ENCODE measurements around the gene FUT8.
"Not testable (repeated sequence)": the region's sequence is repeated elsewhere in the genome, so short reads cannot be mapped to it uniquely, and the experiment has no call there.

FUT8 gene

GRCh38 chr14:65419593-65420252 is 7.2 kb downstream of the FUT8 start:
- DNase-seq = no peak

- peak; percentile 88 for DNase-seq
Measured at GRCh38 chr14:65421201-65421981, 8.9 kb downstream of the FUT8 start.

- no peak for DNase-seq
Measured at GRCh38 chr14:65422088-65422834, 9.7 kb downstream of the FUT8 start.

- no peak for DNase-seq
Measured at GRCh38 chr14:65423982-65424381, 11.5 kb downstream of the FUT8 start.

GRCh38 chr14:65424531-65424930 is 12.0 kb downstream of the FUT8 start:
- no peak for DNase-seq

GRCh38 chr14:65425885-65426284 is 13.4 kb downstream of the FUT8 start:
- no peak for DNase-seq

GRCh38 chr14:65426902-65427301 is 14.4 kb downstream of the FUT8 start:
- DNase-seq = not testable (repeated sequence)

- no peak for DNase-seq
Measured at GRCh38 chr14:65428691-65429090, 16.2 kb downstream of the FUT8 start.

- DNase-seq = no peak
Measured at GRCh38 chr14:65429757-65430156, 17.2 kb downstream of the FUT8 start.

- no peak for DNase-seq
Measured at GRCh38 chr14:65431245-65431644, 18.7 kb downstream of the FUT8 start.

GRCh38 chr14:65431951-65432350 is 19.4 kb downstream of the FUT8 start:
- peak; percentile 21 for DNase-seq

GRCh38 chr14:65432361-65432948 is 19.9 kb downstream of the FUT8 start:
- DNase-seq = no peak

- no peak for DNase-seq
Measured at GRCh38 chr14:65433157-65433556, 20.6 kb downstream of the FUT8 start.

- no peak for DNase-seq
Measured at GRCh38 chr14:65433646-65434045, 21.1 kb downstream of the FUT8 start.

- DNase-seq = no peak
Measured at GRCh38 chr14:65434216-65434850, 21.8 kb downstream of the FUT8 start.

- DNase-seq = no peak
Measured at GRCh38 chr14:65438266-65438933, 25.9 kb downstream of the FUT8 start.

- no peak for DNase-seq
Measured at GRCh38 chr14:65439117-65439516, 26.6 kb downstream of the FUT8 start.

- no peak for DNase-seq
Measured at GRCh38 chr14:65440230-65440629, 27.7 kb downstream of the FUT8 start.

- DNase-seq = no peak
Measured at GRCh38 chr14:65444230-65444629, 31.7 kb downstream of the FUT8 start.

GRCh38 chr14:65446159-65446558 is 33.6 kb downstream of the FUT8 start:
- DNase-seq = no peak

GRCh38 chr14:65449647-65450046 is 37.1 kb downstream of the FUT8 start:
- no peak for DNase-seq

- DNase-seq = no peak
Measured at GRCh38 chr14:65453807-65454480, 41.4 kb downstream of the FUT8 start.
